Measurements from ENCODE around the gene NFE2L1. TPM values are rescaled to one million over a fixed set of nuclear protein-coding genes. Genes with fewer than 3 reads are reported as not detected.

NFE2L1 gene
- total RNA-seq, 4 donors from 2014 or later: 173 to 242 (median 211) TPM

GRCh38 chr17:48093341-48094045 is 45.3 kb downstream of the NFE2L1 start:
- no peak overlapping the region for H3K4me3 ChIP-seq
- in situ Hi-C loops (cut with MboI; ENCODE audit: low pct_ligation_motif_present in 1 of 4, low pct_unique_long_range_greater_than_20kb in 1 of 4, low sequenced_read_pairs in 3 of 4) (loop anchor here in 1 of 4 donors (10.0 kb wide), 1 partner anchor 59 kb away; the partner anchor contains the start of gene COPZ2), intact Hi-C loops (cut with DNase I; ENCODE audit: low total_unique reads) (no loop called here)
- peaks cover 0 to 60% (median 12%) of the 10 kb centered on the region in 4 donors for H3K4me1 ChIP-seq
- no peaks in the 10 kb centered on the region for H3K9me3 ChIP-seq
- TF ChIP-seq POLR2AphosphoS5 (IDR thresholded peaks at IDR 0.05): no peak
- no peak for TF ChIP-seq POLR2A (IDR thresholded peaks at IDR 0.05)
- TF ChIP-seq EP300 (IDR thresholded peaks at IDR 0.05; ENCODE audit: low read depth): no peak
- no peak for TF ChIP-seq CTCF (IDR thresholded peaks at IDR 0.05)
- WGBS, 2 donors (ENCODE audit: low coverage in 1 of 2): 58 to 62% methylated on average over 7 to 11 of the region's 11 CpGs
- H3K36me3 ChIP-seq: no peaks in the 10 kb centered on the region
- no peaks in the 10 kb centered on the region for H3K27me3 ChIP-seq
- peak; percentile 23 for DNase-seq
- H3K27ac ChIP-seq: peak overlapping the region; percentile 57 to 81 (median 73)

- H3K9me3 ChIP-seq: no peaks in the 10 kb centered on the region
- H3K4me1 ChIP-seq: peaks cover 0 to 71% (median 24%) of the 10 kb centered on the region in 4 donors
- DNase-seq: no peak
- intact Hi-C loops (cut with DNase I; ENCODE audit: low total_unique reads): no loop called here
- H3K27ac ChIP-seq: peak overlapping the region in 1 of 4 donors; percentile 13
- WGBS, 2 donors (ENCODE audit: low coverage in 1 of 2): 81 to 93% methylated on average over 3 to 4 of the region's 4 CpGs
- no peak for TF ChIP-seq POLR2AphosphoS5 (IDR thresholded peaks at IDR 0.05)
- TF ChIP-seq CTCF (IDR thresholded peaks at IDR 0.05): no peak
- no peak for TF ChIP-seq POLR2A (IDR thresholded peaks at IDR 0.05)
- TF ChIP-seq EP300 (IDR thresholded peaks at IDR 0.05; ENCODE audit: low read depth): no peak
- in situ Hi-C loops (cut with MboI; ENCODE audit: low pct_ligation_motif_present in 1 of 4, low pct_unique_long_range_greater_than_20kb in 1 of 4, low sequenced_read_pairs in 3 of 4): loop anchor here in 1 of 4 donors (10.0 kb wide), 1 partner anchor 61 kb away; the partner anchor contains the start of gene COPZ2
- no peaks in the 10 kb centered on the region for H3K36me3 ChIP-seq
- H3K4me3 ChIP-seq: no peak overlapping the region
- H3K27me3 ChIP-seq: no peaks in the 10 kb centered on the region
Observed at GRCh38 chr17:48095611-48096010, 47.5 kb downstream of the NFE2L1 start.

GRCh38 chr17:48100160-48100559 is 52.0 kb downstream of the NFE2L1 start:
- 39 to 41% methylated on average over 8 to 10 of the region's 10 CpGs for WGBS, 2 donors (ENCODE audit: low coverage in 1 of 2)
- Histone ChIP-seq H3K4me3 (peak overlapping the region; percentile 75 to 98 (median 86)), H3K27me3 (no peaks in the 10 kb centered on the region), H3K4me1 (peaks cover 0 to 47% (median 18%) of the 10 kb centered on the region in 4 donors), H3K27ac (peak overlapping the region; percentile 89 to 98 (median 95)), H3K9me3 (no peaks in the 10 kb centered on the region), H3K36me3 (no peaks in the 10 kb centered on the region)
- intact Hi-C loops (cut with DNase I; ENCODE audit: low total_unique reads) (no loop called here), in situ Hi-C loops (cut with MboI; ENCODE audit: low pct_ligation_motif_present in 1 of 4, low pct_unique_long_range_greater_than_20kb in 1 of 4, low sequenced_read_pairs in 3 of 4) (no loop called here)
- no peak for TF ChIP-seq POLR2AphosphoS5 (IDR thresholded peaks at IDR 0.05)
- no peak for DNase-seq

GRCh38 chr17:48100591-48101011 is 52.4 kb downstream of the NFE2L1 start:
- no peaks in the 10 kb centered on the region for H3K36me3 ChIP-seq
- H3K27ac ChIP-seq: peak overlapping the region; percentile 89 to 98 (median 95)
- peak overlapping the region; percentile 75 to 98 (median 86) for H3K4me3 ChIP-seq
- no peaks in the 10 kb centered on the region for H3K27me3 ChIP-seq
- WGBS, 2 donors (ENCODE audit: low coverage in 1 of 2): 0% methylated on average over 4 to 21 of the region's 23 CpGs
- H3K9me3 ChIP-seq: no peaks in the 10 kb centered on the region
- DNase-seq: peak; percentile 54
- TF ChIP-seq CTCF (IDR thresholded peaks at IDR 0.05): no peak
- TF ChIP-seq POLR2A (IDR thresholded peaks at IDR 0.05): no peak
- TF ChIP-seq POLR2AphosphoS5 (IDR thresholded peaks at IDR 0.05): no peak
- TF ChIP-seq EP300 (IDR thresholded peaks at IDR 0.05; ENCODE audit: low read depth): no peak
- peaks cover 0 to 43% (median 18%) of the 10 kb centered on the region in 4 donors for H3K4me1 ChIP-seq
- in situ Hi-C loops (cut with MboI; ENCODE audit: low pct_ligation_motif_present in 1 of 4, low pct_unique_long_range_greater_than_20kb in 1 of 4, low sequenced_read_pairs in 3 of 4) (no loop called here), intact Hi-C loops (cut with DNase I; ENCODE audit: low total_unique reads) (no loop called here)
